B cell (primary cell): Measurements from ENCODE around the gene AGT. TPM values are rescaled to one million over a fixed set of nuclear protein-coding genes. Genes with fewer than 3 reads are reported as not detected.

Experiments
- ATAC-seq: fragments of 200-7000 bp; cut with Tn5 transposase; one replicate; pipeline ENCODE4 v1.10.0; 2021; ENCODE audit warnings: low read depth, mild to moderate bottlenecking, moderate number of reproducible peaks, moderate library complexity
- CTCF ChIA-PET: fragments of 350-600 bp; sonication (Branson Sonifier 250); formaldehyde crosslinking; loops from one replicate; lab custom pipeline; 2021; ENCODE audit warnings: antibody characterized with exemption, inconsistent platforms; lab: Charles Lee
- POLR2A ChIA-PET: fragments of 350-600 bp; sonication (Branson Sonifier 250); formaldehyde crosslinking; loops from one replicate; lab custom pipeline; 2021; ENCODE audit warnings: antibody characterized with exemption; lab: Charles Lee
- DNase-seq: peaks from one replicate; pipeline ENCODE4 v3.0.0; 2013
- H2AFZ ChIP-seq: 2 replicates; pipeline ENCODE4 v1.6.1; 2012; ENCODE audit warnings: mild to moderate bottlenecking, low read depth, low read length; ENCODE audit not compliant: insufficient read depth, poor library complexity, severe bottlenecking
- H3K27ac ChIP-seq, 2 donors: 1 replicate in 1 of 2; 2 replicates in 1 of 2; pipeline ENCODE4 v1.5.1; 2012 to 2013; ENCODE audit warnings: low read length in 2 of 2, mild to moderate bottlenecking in 2 of 2, moderate library complexity in 1 of 2
- H3K27me3 ChIP-seq, 4 experiments: fragments of 200-600 bp in 1 of 4; sonication (generic) in 1 of 4; replicated peaks in 1 of 4; 1 replicate in 2 of 4; 2 replicates in 2 of 4; pipeline versions ENCODE4 v1.6.1 to v1.7.0; 2013 to 2016; ENCODE audit warnings: low read length in 3 of 4, mild to moderate bottlenecking in 2 of 4, mixed read lengths in 1 of 4, moderate library complexity in 1 of 4; ENCODE audit not compliant: insufficient read depth in 4 of 4, control insufficient read depth in 3 of 4; ENCODE audit errors: control extremely low read depth in 1 of 4
- H3K36me3 ChIP-seq, 2 experiments: replicated peaks in 1 of 2; 1 replicate in 1 of 2; 2 replicates in 1 of 2; pipeline versions ENCODE4 v1.6.1 to v1.7.1; 2013; ENCODE audit warnings: low read length in 1 of 2; ENCODE audit not compliant: insufficient read depth in 2 of 2, control insufficient read depth in 1 of 2; ENCODE audit errors: control extremely low read depth in 1 of 2, extremely low read depth in 1 of 2
- H3K4me1 ChIP-seq, 2 donors: fragments of 200-600 bp in 1 of 2; sonication (generic) in 1 of 2; 1 replicate in 1 of 2; 2 replicates in 1 of 2; pipeline versions ENCODE4 v1.5.1 to v1.6.1; 2013 to 2017; ENCODE audit warnings: low read length in 2 of 2; ENCODE audit not compliant: control insufficient read depth in 2 of 2, insufficient read depth in 2 of 2
- H3K4me2 ChIP-seq: replicated peaks from 2 replicates; pipeline ENCODE3; 2012; ENCODE audit warnings: mild to moderate bottlenecking, low read depth, low read length; ENCODE audit not compliant: poor library complexity, severe bottlenecking
- H3K4me3 ChIP-seq, 5 experiments: fragments of 200-600 bp in 1 of 5; sonication (generic) in 1 of 5; 1 replicate in 3 of 5; 2 replicates in 2 of 5; pipeline versions ENCODE4 v1.5.1 to v1.7.0; 2011 to 2016; ENCODE audit warnings: low read length in 4 of 5, mild to moderate bottlenecking in 4 of 5, low read depth in 2 of 5, control low read depth in 1 of 5, moderate library complexity in 1 of 5; ENCODE audit not compliant: insufficient read depth in 1 of 5; ENCODE audit errors: control extremely low read depth in 1 of 5, extremely low read depth in 1 of 5
- H3K79me2 ChIP-seq: fragments of 200-600 bp; sonication (generic); one replicate; pipeline ENCODE4 v1.6.0; 2016; ENCODE audit warnings: low read length; ENCODE audit not compliant: control insufficient read depth, insufficient read depth
- H3K9ac ChIP-seq: fragments of 200-600 bp; sonication (generic); 2 replicates; pipeline ENCODE4 v1.6.1; 2017; ENCODE audit warnings: mild to moderate bottlenecking, low read length, moderate library complexity
- H3K9me3 ChIP-seq, 3 donors: one replicate each; pipeline versions ENCODE4 v1.6.1 to v1.7.1; 2013; ENCODE audit warnings: low read length in 2 of 3; ENCODE audit not compliant: control insufficient read depth in 2 of 3, insufficient read depth in 1 of 3; ENCODE audit errors: control extremely low read depth in 1 of 3
- H4K20me1 ChIP-seq: 2 replicates; pipeline ENCODE4 v1.6.0; 2012; ENCODE audit warnings: mild to moderate bottlenecking, low read length; ENCODE audit not compliant: insufficient read depth, control insufficient read depth, poor library complexity, severe bottlenecking
- H3K27ac Mint-ChIP-seq: one replicate; pipeline ENCODE4 v1.8.0; 2021; ENCODE audit warnings: mixed read lengths
- H3K27me3 Mint-ChIP-seq: one replicate; pipeline ENCODE4 v1.8.0; 2021; ENCODE audit warnings: mixed read lengths
- H3K4me1 Mint-ChIP-seq: one replicate; pipeline ENCODE4 v1.8.0; 2021; ENCODE audit warnings: mixed read lengths
- H3K4me3 Mint-ChIP-seq: one replicate; pipeline ENCODE4 v1.8.0; 2021; ENCODE audit warnings: mixed read lengths
- H3K9me3 Mint-ChIP-seq: one replicate; pipeline ENCODE4 v1.8.0; 2022; ENCODE audit warnings: mixed read lengths; ENCODE audit not compliant: insufficient read depth
- CTCF ChIP-seq: fragments of 200-600 bp; IDR thresholded peaks from one replicate; pipeline ENCODE4 v1.8.0; 2022; ENCODE audit warnings: antibody characterized with exemption, mild to moderate bottlenecking
- EZH2 ChIP-seq: IDR thresholded peaks from 2 replicates; pipeline ENCODE4 v1.6.1; 2012; ENCODE audit warnings: borderline replicate concordance, low read depth, mild to moderate bottlenecking, moderate library complexity, low read length; ENCODE audit not compliant: insufficient read depth, poor library complexity, severe bottlenecking
- WGBS: methylation state at CpG from one replicate; pipeline ENCODE4 v1.1.5; 2013; ENCODE audit warnings: missing lambda C conversion rate; ENCODE audit not compliant: insufficient coverage; 5-methylcytosine and 5-hydroxymethylcytosine counted together
- intact Hi-C: fragments of 100-400 bp; cut with micrococcal nuclease; formaldehyde crosslinking; loops from one replicate; pipeline ENCODE4 v1.10.0; 2022
- polyA plus RNA-seq: library from polyadenylated mRNA; depleted of rRNA; stranded (reverse); fragments of >200 nt; gene quantifications from 2 replicates; pipeline ENCODE4 v1.2.3, GENCODE V29; 2012
- total RNA-seq, 2 donors: library from RNA; stranded (reverse); fragments of 120-200 nt in 1 of 2; gene quantifications; 1 replicate in 1 of 2; 2 replicates in 1 of 2; pipeline versions ENCODE4 v1.2.3 to v1.2.4, GENCODE V29; 2013 to 2022

Gene AGT
- total and polyA plus RNA-seq, 2 donors (not counting 1 experiment from before 2014, with no cell fraction given) = not detected

- H3K4me3 ChIP-seq = no peak overlapping the region
- TF ChIP-seq EZH2 (no peak), CTCF (no peak)
- H3K27ac ChIP-seq = no peak overlapping the region
- H3K4me2 ChIP-seq = peak overlapping the region; percentile 54
- no peaks in the 10 kb centered on the region for H4K20me1 ChIP-seq
- H3K36me3 ChIP-seq = no peaks in the 10 kb centered on the region
- intact Hi-C loops = no loop called here
- H3K9me3 ChIP-seq = no peaks in the 10 kb centered on the region
- CTCF ChIA-PET = no interaction called here
- POLR2A ChIA-PET = no interaction called here
- peaks cover 23% of the 10 kb centered on the region for H3K4me1 Mint-ChIP-seq
- no peak overlapping the region for H2AFZ ChIP-seq
- H3K79me2 ChIP-seq = no peaks in the 10 kb centered on the region
- no peak for DNase-seq
- no peak overlapping the region for H3K27ac Mint-ChIP-seq
- no peaks in the 10 kb centered on the region for H3K9me3 Mint-ChIP-seq
- H3K4me1 ChIP-seq = peaks cover 9 to 19% of the 10 kb centered on the region in 2 donors
- no peak overlapping the region for H3K9ac ChIP-seq
- 92% methylated on average over 1 of the region's 3 CpGs for WGBS
- H3K4me3 Mint-ChIP-seq = peak overlapping the region; percentile 64
- no peaks in the 10 kb centered on the region for H3K27me3 Mint-ChIP-seq
- peaks cover 0 to 3% (median 0%) of the 10 kb centered on the region in 4 experiments for H3K27me3 ChIP-seq
- no peak for ATAC-seq
These were observed 35.7 kb upstream of the AGT start for GRCh38 chr1:230749635-230750034.

- H3K4me3 Mint-ChIP-seq = peak overlapping the region; percentile 64
- Histone ChIP-seq H3K9me3 (no peaks in the 10 kb centered on the region), H3K27ac (no peak overlapping the region), H3K4me3 (peak overlapping the region in 1 of 5 experiments; percentile 17), H3K4me1 (peaks cover 9 to 19% of the 10 kb centered on the region in 2 donors), H3K4me2 (peak overlapping the region; percentile 54), H3K9ac (no peak overlapping the region), H4K20me1 (no peaks in the 10 kb centered on the region), H3K36me3 (no peaks in the 10 kb centered on the region), H2AFZ (peak overlapping the region; percentile 40), H3K79me2 (no peaks in the 10 kb centered on the region), H3K27me3 (peaks cover 0 to 3% (median 0%) of the 10 kb centered on the region in 4 experiments)
- ATAC-seq (peak; percentile 43), DNase-seq (peak; percentile 17)
- intact Hi-C loops = no loop called here
- TF ChIP-seq CTCF (no peak), EZH2 (no peak)
- 56% methylated on average over 11 of the region's 12 CpGs for WGBS
- peak overlapping the region; percentile 27 for H3K27ac Mint-ChIP-seq
- peaks cover 23% of the 10 kb centered on the region for H3K4me1 Mint-ChIP-seq
- H3K27me3 Mint-ChIP-seq = no peaks in the 10 kb centered on the region
- POLR2A ChIA-PET = no interaction called here
- CTCF ChIA-PET = no interaction called here
- H3K9me3 Mint-ChIP-seq = no peaks in the 10 kb centered on the region
These were observed 35.2 kb upstream of the AGT start for GRCh38 chr1:230749150-230749549.
